ENCODE measurements around the gene ANTXR1.

- TF ChIP-seq CTCF (conservative IDR thresholded peaks at IDR 0.05) (no peak), ZFX (IDR thresholded peaks at IDR 0.05) (no peak)
Observed at GRCh38 chr2:69109255-69109654, 96.3 kb downstream of the ANTXR1 start.

All from C4-2B (cell line).